Activated CD4-positive, alpha-beta T cell treated with anti-CD3 and anti-CD28 coated beads, Interleukin-2, amount 10 ng/mL, durations not matched to agents 7 days and 5 days (primary cell): Measurements from ENCODE around the gene MAN2C1. TPM values are rescaled to one million over a fixed set of nuclear protein-coding genes. Genes with fewer than 3 reads are reported as not detected.
A peak's percentile ranks its signal among the peaks of the same experiment; 100 is the strongest.
"Not testable (repeated sequence)": the region's sequence is repeated elsewhere in the genome, so short reads cannot be mapped to it uniquely, and the experiment has no call there.

Source experiments
- CTCF ChIA-PET: fragments of 350-600 bp; sonication (Branson Sonifier 250); formaldehyde crosslinking; loops from one replicate; lab custom pipeline; 2021; ENCODE audit warnings: antibody characterized with exemption; lab: Charles Lee
- POLR2A ChIA-PET: fragments of 350-600 bp; sonication (Branson Sonifier 250); formaldehyde crosslinking; loops from one replicate; lab custom pipeline; 2021; ENCODE audit warnings: antibody characterized with exemption; lab: Charles Lee
- DNase-seq: peaks from one replicate; pipeline ENCODE4 v3.0.0-alpha.2; 2020
- H3K27ac Mint-ChIP-seq: one replicate; pipeline ENCODE4 v1.8.0; 2021; ENCODE audit warnings: mild to moderate bottlenecking, moderate library complexity, mixed read lengths
- H3K27me3 Mint-ChIP-seq: one replicate; pipeline ENCODE4 v1.8.0; 2021; ENCODE audit warnings: mixed read lengths
- H3K36me3 Mint-ChIP-seq: one replicate; pipeline ENCODE4 v1.8.0; 2021; ENCODE audit warnings: low read depth, mixed read lengths
- H3K4me1 Mint-ChIP-seq: one replicate; pipeline ENCODE4 v1.8.0; 2021; ENCODE audit warnings: mixed read lengths
- H3K4me3 Mint-ChIP-seq: one replicate; pipeline ENCODE4 v1.8.0; 2021; ENCODE audit warnings: mild to moderate bottlenecking, moderate library complexity, mixed read lengths
- H3K9me3 Mint-ChIP-seq: one replicate; pipeline ENCODE4 v1.8.0; 2021; ENCODE audit warnings: mixed read lengths
- total RNA-seq, 2 experiments: library from RNA; stranded (reverse); gene quantifications; one replicate each; pipeline ENCODE4 v1.2.3, GENCODE V29; 2021

MAN2C1 gene
- total RNA-seq = 100 to 1,000 TPM; 151 to 205 TPM

- CTCF ChIA-PET = interaction anchor here (0.6 to 2.8 kb wide), 31 partner anchors 9 to 375 kb away, joined by 3 to 21 read pairs (median 6); partner anchors contain the start of genes COMMD4, SIN3A and SNX33
- no peaks in the 10 kb centered on the region for H3K27me3 Mint-ChIP-seq
- H3K9me3 Mint-ChIP-seq = no peaks in the 10 kb centered on the region
- peak within 1 kb of the TSS; percentile 83 for H3K4me3 Mint-ChIP-seq
- DNase-seq = peak; percentile 93
- peak within 1 kb of the TSS; percentile 95 for H3K27ac Mint-ChIP-seq
- POLR2A ChIA-PET = interaction anchor here (0.6 to 1.2 kb wide), 5 partner anchors 46 to 771 kb away, joined by 3 to 8 read pairs (median 3); partner anchors contain the start of gene IMP3
- peaks cover 29% of the 10 kb centered on the region for H3K4me1 Mint-ChIP-seq
- H3K36me3 Mint-ChIP-seq = peaks cover 34% of the 10 kb centered on the region
These were observed at the start of gene MAN2C1 for GRCh38 chr15:75367913-75368688. Gene MAN2C1 (minus strand): TSS chr15:75368607. CDS start chr15:75368583, 24 bp downstream.

- Mint-ChIP-seq H3K27me3 (no peaks in the 10 kb centered on the region), H3K27ac (peak overlapping the region; percentile 36), H3K36me3 (peaks cover 45% of the 10 kb centered on the region), H3K4me3 (no peak overlapping the region), H3K4me1 (peaks cover 14% of the 10 kb centered on the region), H3K9me3 (no peaks in the 10 kb centered on the region)
- ChIA-PET CTCF (interaction anchor here (0.6 to 0.7 kb wide), 2 partner anchors 29 to 30 kb away, joined by 3 read pairs; no protein-coding TSS in a partner anchor), POLR2A (no interaction called here)
- no peak for DNase-seq
These were observed 48.2 kb upstream of the MAN2C1 start for GRCh38 chr15:75416584-75416983.

GRCh38 chr15:75410196-75410595, 41.8 kb upstream of the MAN2C1 start:
- no peak for DNase-seq
- no peaks in the 10 kb centered on the region for H3K9me3 Mint-ChIP-seq
- no peak overlapping the region for H3K4me3 Mint-ChIP-seq
- H3K4me1 Mint-ChIP-seq = peaks cover 19% of the 10 kb centered on the region
- H3K27me3 Mint-ChIP-seq = no peaks in the 10 kb centered on the region
- POLR2A ChIA-PET = no interaction called here
- peaks cover 76% of the 10 kb centered on the region for H3K36me3 Mint-ChIP-seq
- H3K27ac Mint-ChIP-seq = no peak overlapping the region
- CTCF ChIA-PET = interaction anchor here (1.6 kb wide), 1 partner anchor 44 kb away, joined by 5 read pairs; no protein-coding TSS in a partner anchor

GRCh38 chr15:75407083-75407482, 38.7 kb upstream of the MAN2C1 start:
- POLR2A ChIA-PET = no interaction called here
- peaks cover 17% of the 10 kb centered on the region for H3K4me1 Mint-ChIP-seq
- H3K27me3 Mint-ChIP-seq = no peaks in the 10 kb centered on the region
- H3K9me3 Mint-ChIP-seq = no peaks in the 10 kb centered on the region
- CTCF ChIA-PET = interaction anchor here (0.6 to 0.7 kb wide), 3 partner anchors 12 to 182 kb away, joined by 3 to 4 read pairs (median 3); no protein-coding TSS in a partner anchor
- H3K4me3 Mint-ChIP-seq = no peak overlapping the region
- peaks cover 66% of the 10 kb centered on the region for H3K36me3 Mint-ChIP-seq
- H3K27ac Mint-ChIP-seq = no peak overlapping the region
- no peak for DNase-seq

- Mint-ChIP-seq H3K4me3 (no peak overlapping the region), H3K36me3 (peaks cover 58% of the 10 kb centered on the region), H3K9me3 (no peaks in the 10 kb centered on the region), H3K27me3 (no peaks in the 10 kb centered on the region), H3K4me1 (peaks cover 13% of the 10 kb centered on the region), H3K27ac (no peak overlapping the region)
- ChIA-PET CTCF (interaction anchor here (1.6 kb wide), 1 partner anchor 9 kb away, joined by 8 read pairs; no protein-coding TSS in a partner anchor), POLR2A (no interaction called here)
- DNase-seq = no peak
These were observed 35.5 kb upstream of the MAN2C1 start for GRCh38 chr15:75403892-75404291.

- ChIA-PET CTCF (interaction anchor here (1.1 kb wide), 1 partner anchor 10 kb away, joined by 3 read pairs; no protein-coding TSS in a partner anchor), POLR2A (no interaction called here)
- no peak for DNase-seq
- H3K4me3 Mint-ChIP-seq = no peak overlapping the region
- no peak overlapping the region for H3K27ac Mint-ChIP-seq
- peaks cover 6% of the 10 kb centered on the region for H3K4me1 Mint-ChIP-seq
- H3K27me3 Mint-ChIP-seq = no peaks in the 10 kb centered on the region
- peaks cover 59% of the 10 kb centered on the region for H3K36me3 Mint-ChIP-seq
- H3K9me3 Mint-ChIP-seq = no peaks in the 10 kb centered on the region
These were observed 29.1 kb upstream of the MAN2C1 start for GRCh38 chr15:75397494-75397893.

GRCh38 chr15:75389791-75390382, 21.5 kb upstream of the MAN2C1 start:
- Mint-ChIP-seq H3K36me3 (peaks cover 63% of the 10 kb centered on the region), H3K4me3 (no peak overlapping the region), H3K27ac (no peak overlapping the region), H3K27me3 (no peaks in the 10 kb centered on the region), H3K9me3 (no peaks in the 10 kb centered on the region), H3K4me1 (peaks cover 14% of the 10 kb centered on the region)
- CTCF ChIA-PET = interaction anchor here (0.6 to 1.0 kb wide), 3 partner anchors 14 to 513 kb away, joined by 3 read pairs; partner anchors contain the start of gene MAN2C1
- DNase-seq = no peak
- POLR2A ChIA-PET = no interaction called here

GRCh38 chr15:75383986-75384385, 15.6 kb upstream of the MAN2C1 start:
- H3K9me3 Mint-ChIP-seq, POLR2A ChIA-PET, H3K4me3 Mint-ChIP-seq, H3K27me3 Mint-ChIP-seq, DNase-seq, H3K27ac Mint-ChIP-seq: not testable (repeated sequence)
- Mint-ChIP-seq H3K36me3 (peaks cover 64% of the 10 kb centered on the region), H3K4me1 (peaks cover 14% of the 10 kb centered on the region)
- CTCF ChIA-PET = interaction anchor here (0.7 kb wide), 1 partner anchor 615 kb away, joined by 3 read pairs; no protein-coding TSS in a partner anchor

GRCh38 chr15:75380773-75381172, 12.4 kb upstream of the MAN2C1 start:
- Mint-ChIP-seq H3K4me1 (peaks cover 4% of the 10 kb centered on the region), H3K27ac (no peak overlapping the region), H3K27me3 (no peaks in the 10 kb centered on the region), H3K9me3 (no peaks in the 10 kb centered on the region), H3K36me3 (peaks cover 62% of the 10 kb centered on the region), H3K4me3 (no peak overlapping the region)
- POLR2A ChIA-PET = no interaction called here
- no peak for DNase-seq
- CTCF ChIA-PET = interaction anchor here (1.7 to 1.8 kb wide), 3 partner anchors 11 to 273 kb away, joined by 3 to 8 read pairs (median 5); partner anchors contain the start of gene MAN2C1

GRCh38 chr15:75371901-75372688, 3.7 kb upstream of the MAN2C1 start:
- CTCF ChIA-PET = interaction anchor here (0.7 to 1.0 kb wide), 2 partner anchors 16 to 535 kb away, joined by 3 to 4 read pairs; no protein-coding TSS in a partner anchor
- Mint-ChIP-seq H3K9me3 (no peaks in the 10 kb centered on the region), H3K4me1 (peaks cover 28% of the 10 kb centered on the region), H3K27ac (no peak overlapping the region), H3K27me3 (no peaks in the 10 kb centered on the region), H3K4me3 (no peak overlapping the region), H3K36me3 (peaks cover 56% of the 10 kb centered on the region)
- POLR2A ChIA-PET = no interaction called here
- DNase-seq = no peak

- no peak overlapping the region for H3K4me3 Mint-ChIP-seq
- no peak for DNase-seq
- H3K36me3 Mint-ChIP-seq = peaks cover 53% of the 10 kb centered on the region
- no peaks in the 10 kb centered on the region for H3K9me3 Mint-ChIP-seq
- no peak overlapping the region for H3K27ac Mint-ChIP-seq
- H3K4me1 Mint-ChIP-seq = peaks cover 33% of the 10 kb centered on the region
- CTCF ChIA-PET = interaction anchor here (0.7 to 1.2 kb wide), 2 partner anchors 19 to 535 kb away, joined by 3 to 4 read pairs; no protein-coding TSS in a partner anchor
- no peaks in the 10 kb centered on the region for H3K27me3 Mint-ChIP-seq
- POLR2A ChIA-PET = interaction anchor here (0.6 to 1.1 kb wide), 2 partner anchors 82 to 269 kb away, joined by 3 read pairs; no protein-coding TSS in a partner anchor
These were observed 3.1 kb upstream of the MAN2C1 start for GRCh38 chr15:75371486-75371885.
